Hematopoietic multipotent progenitor cell treated with erythropoietin and hydrocortisone succinate and interleukin-3 and kit ligand, for 17 days (in vitro differentiated cells): ENCODE measurements around the gene PROM1.

Source experiments
- DNase-seq: peaks from one replicate; pipeline ENCODE4 v3.0.0-alpha.2; 2015; ENCODE audit warnings: low spot score

Gene PROM1

DNA sequence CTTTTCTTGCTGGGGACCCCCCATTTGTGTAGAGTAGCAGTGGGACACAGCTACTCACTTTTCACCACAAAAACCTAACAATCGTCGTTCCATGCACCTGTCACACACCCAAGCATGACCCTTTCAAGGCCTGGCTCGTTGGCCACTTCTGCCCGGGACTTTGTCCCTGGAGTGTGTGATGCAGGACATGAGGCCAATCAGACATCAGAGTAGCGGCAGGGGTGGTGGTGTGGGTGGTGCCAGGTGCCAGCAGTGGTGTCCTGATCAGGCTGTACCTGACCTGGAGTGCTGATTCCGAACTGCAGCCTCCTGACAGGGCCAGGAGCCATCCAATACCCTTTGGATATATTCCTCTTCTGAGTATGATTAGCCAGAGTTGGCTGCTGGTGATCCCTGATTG, 23.1 kb upstream of the PROM1 start:
- no peak for DNase-seq

DNA sequence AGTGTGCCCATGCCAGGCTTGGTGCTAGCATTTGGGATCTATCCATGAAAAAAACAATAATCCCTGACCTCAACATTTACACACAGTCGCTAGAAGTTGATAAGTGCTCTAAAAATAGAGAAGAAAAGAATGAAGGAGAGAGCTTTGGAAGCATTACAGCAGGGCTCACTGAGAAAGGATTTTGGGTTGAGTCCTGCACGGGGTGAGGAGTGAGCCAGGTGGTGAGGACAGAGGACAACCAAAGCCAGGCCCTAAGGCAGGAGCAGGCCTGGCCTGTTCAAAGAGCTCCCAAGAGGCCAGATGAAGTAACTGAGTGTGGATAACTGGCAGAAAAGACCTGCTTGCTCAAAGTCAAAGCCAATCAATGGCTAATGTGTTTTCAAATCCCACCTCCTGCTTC, 20.7 kb upstream of the PROM1 start:
- no peak for DNase-seq

DNA sequence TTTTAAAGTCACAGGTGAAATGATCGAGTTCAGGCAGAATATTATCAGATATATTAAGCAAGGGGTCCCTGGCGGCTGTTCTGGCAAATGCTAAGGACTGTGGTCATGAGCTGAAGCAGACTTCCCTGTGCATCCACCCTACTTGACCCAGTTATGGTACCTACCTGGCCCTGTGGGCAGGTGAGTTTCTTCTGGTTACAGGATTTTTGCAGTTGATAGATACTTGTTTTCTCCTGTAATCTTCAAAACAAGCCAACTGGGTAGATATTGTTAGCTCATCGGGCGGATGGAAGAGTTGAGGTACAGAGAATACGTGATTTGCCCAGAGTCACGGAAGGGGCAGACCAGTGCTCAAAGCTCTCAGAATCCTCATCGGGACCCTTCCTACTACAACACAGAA, 18.5 kb upstream of the PROM1 start:
- no peak for DNase-seq

DNA sequence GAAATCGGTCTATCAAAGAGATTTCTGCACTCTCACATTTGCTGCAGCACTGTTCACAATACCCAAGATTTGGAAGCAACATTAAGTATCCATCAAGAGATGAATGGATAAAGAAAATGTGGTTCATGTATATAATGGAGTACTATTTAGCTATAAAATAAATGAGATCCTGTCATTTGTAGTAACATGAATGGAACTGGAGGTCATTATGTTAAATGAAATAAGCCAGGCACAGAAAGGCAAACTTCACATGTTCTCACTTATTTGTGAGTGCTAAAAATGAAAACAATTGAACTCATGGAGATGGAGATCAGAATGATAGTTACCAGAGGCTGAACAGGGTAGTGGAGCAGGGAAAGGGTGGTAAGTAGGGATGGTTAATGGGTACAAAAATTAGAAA, 17.0 kb upstream of the PROM1 start:
- no peak for DNase-seq

DNA sequence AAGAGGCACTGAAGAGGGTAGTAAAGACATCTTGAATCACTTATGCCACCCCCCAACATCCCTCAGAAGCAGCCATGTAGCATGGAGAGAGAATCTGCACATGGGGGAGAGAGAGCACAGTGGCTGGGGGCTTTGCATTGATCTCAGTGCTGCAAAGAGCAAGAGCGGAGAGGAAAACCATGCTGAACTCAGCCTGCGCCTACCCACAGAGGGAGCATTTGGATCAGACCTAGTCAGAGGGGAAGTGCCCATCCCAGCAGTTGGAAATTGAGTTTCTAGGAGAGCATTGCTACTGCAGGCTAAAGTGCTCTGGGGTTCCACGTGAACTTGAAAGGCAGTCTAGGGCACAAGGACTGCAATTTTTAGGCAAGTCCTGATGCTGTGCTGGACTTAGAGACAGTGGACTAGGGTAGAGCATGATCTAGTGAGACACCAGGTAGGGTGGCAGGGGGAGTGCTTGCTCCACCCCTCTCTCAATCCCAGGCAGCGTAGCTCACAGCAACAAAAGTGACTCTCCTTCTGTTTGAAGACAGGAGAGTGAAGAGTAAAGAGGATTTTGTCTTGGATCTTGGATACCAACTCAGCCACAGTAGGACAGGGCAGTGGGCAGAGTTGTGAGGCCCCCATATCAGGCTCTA, 9.0 kb upstream of the PROM1 start:
- no peak for DNase-seq

DNA sequence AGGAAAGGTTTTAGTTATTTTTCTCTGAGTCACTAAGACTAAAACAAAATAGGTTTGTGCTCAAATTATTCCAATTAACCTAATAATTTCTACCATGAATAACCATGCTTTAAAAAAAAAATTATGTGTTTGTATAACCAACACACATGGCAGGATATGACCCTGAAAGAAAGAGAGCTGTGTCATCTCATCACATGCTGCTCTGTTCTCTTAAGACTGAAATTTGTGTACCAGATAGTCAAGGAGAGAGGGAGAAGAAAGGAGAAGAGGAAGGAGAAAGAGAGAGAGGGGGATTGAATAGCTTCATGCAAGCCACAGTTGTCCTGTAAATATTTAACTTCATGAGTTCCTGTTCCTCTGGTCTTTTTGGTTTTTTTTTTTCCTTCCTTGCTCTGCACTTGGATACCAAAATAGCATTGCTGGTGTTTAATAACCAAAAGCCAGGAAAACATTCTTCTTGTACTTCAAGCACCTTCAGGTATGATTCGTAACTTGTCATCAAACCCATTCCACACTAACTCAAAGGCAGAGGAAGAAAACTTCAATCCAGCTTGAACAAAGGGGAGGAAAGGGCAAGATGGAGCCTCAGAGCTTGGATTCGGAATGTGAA, 6.4 kb upstream of the PROM1 start:
- no peak for DNase-seq

DNA sequence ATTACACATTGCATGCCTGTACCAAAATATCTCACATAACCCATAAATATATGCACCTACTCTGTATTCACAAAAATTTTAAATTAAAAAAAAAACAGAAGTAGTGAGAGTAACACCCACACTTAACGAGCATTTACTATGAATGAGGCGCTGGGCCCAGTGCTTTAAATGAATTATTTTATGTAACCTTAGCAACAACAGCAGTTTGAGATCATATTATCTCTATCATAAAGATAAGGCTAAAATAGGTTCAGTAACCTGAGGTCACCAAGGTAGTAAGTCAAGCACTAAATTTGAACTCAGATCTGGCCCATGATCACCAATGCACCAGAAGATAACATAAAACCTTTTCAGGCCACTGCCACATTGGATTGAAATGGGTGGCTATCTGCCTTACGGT, 5.3 kb upstream of the PROM1 start:
- no peak for DNase-seq

DNA sequence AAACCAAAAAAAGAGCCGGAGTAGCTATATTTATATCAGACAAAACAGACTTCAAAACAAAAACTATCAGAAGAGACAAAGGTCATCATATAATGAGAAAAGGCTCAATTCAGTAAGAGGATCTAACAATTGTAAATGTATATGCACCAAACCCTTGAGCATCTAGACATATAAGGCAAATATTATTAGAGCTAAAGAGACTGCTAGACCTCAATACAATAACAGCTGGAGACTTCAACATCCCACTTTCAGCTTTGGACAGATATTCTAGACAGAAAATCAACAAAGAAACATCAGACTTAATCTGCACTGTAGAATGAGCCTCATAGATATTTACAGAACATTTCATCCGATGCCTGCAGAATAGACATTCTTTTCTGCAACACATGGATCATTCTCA, 4.8 kb upstream of the PROM1 start:
- DNase-seq, result no peak

DNA sequence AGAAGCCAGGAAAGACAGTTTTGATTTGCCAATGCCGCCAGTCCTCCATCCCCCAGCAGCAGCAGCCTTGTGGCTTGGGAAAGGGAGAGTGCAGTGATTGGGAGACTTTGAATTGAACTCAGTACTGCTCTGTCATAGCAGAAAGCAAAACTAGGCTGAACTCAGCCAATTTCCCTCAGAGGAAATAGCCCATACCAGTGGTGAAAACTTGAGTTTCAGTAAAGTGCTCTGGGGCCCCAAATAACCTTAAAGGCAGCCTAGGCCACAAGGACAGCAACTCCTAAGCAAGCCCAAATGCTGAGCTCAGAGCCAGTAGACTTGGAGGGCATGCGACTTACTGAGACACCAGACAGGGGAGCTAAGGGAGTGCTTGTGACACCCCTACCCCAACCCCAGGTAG, 2.0 kb upstream of the PROM1 start:
- DNase-seq, result no peak

DNA sequence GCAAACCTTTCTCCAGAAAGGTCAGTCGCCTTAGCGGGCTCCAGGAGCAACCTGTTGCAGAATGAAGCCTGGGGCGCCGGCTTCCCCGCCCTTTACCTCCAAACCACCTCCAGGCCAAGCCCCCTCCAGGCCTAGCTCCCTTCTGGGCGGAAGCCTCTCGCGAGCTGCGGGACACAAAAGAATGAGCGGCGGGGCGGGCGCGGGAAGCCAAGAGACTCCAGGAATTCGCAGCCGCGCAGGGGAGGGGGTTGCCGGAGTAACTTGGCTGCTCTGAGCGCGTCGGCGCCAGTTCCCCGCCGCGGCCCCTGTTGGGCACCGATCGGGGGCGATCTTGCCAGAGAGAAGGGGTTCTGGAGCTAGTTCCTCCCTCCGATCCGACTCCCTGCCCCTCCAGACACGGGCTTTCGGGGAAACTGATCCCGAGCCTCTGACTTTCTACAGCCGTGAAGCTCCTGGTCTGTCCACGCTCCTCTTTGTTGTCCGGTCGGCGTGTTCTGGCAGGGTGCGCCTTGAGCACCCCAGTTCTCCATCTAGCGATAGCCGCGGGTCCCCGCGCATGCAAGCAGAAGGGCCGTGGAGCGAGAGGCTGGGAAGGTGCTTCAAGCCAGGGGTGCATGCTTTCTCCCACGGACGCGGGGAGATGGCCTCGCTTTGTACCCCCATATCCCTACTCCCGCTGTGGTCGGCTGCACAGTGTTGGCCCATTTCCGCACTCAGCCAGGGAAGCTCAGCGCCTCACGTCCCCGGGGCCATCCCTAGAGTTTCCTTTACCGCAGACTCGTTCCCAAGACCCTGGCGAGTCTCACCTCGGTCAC, 1.2 kb downstream of the PROM1 start:
- DNase-seq, result no peak

DNA sequence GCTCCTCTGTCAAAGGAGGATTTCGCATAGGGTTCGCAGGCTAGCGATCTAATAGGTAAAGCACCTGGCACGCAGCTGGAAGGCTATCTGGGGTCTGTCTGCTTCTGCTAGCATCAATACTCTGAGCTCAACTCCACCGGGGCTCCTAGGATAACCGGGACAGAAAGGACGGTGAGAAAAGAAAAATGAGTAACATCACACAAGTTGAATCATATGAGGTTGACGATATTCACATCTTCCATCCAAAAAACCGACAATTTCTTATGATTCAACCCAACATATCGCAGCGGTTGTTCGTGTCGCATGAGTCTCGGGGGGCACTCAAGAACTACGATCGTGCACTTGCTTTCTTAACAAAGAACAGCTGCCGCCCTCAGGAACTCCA, 1.8 kb downstream of the PROM1 start:
- no peak for DNase-seq

DNA sequence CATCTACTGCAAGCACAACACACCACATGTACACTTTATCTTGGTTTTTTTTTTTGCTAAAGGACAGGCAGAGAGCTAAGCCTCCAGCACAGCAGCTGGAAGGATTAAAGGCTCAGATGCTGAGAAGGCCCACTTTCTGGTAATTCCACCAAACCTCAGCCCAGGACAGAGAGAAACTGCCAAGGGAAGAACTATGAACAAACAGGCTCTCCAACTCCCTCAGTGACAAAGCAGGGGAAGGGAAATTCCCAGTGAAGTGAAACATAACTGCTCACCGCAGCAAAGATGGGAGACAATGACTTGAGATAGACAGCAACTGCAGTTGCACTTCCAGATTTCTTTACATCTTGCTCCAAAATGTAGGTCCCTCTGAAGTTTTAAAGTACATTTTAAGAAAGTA, 4.8 kb downstream of the PROM1 start:
- no peak for DNase-seq

DNA sequence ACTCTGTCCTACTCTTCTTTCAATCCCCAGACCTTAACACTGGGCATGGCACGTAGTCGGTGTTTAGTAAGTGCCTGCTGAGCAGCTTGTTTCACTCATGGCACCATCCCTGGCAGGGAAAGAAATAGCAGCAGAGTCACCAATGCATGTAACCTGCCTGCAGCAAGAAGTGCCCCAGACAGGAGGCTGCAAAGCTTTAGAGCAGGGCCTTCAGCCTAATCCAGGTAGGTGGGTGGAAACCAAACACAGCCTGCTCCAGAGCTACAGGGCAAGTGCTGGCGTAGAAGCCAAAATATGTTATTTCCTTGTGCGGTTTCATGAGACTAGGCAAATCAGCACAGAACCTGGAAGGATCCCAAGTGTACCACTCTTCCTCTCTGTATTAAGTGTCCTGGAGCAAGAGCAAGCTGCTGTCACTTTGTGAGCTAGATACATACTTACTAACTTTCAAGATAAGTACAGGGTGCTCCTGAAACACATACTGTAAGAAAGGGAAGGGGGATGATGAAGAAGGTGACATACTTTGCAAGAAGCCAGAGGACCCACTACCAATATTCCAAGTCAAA, 5.5 kb downstream of the PROM1 start:
- DNase-seq, result no peak

DNA sequence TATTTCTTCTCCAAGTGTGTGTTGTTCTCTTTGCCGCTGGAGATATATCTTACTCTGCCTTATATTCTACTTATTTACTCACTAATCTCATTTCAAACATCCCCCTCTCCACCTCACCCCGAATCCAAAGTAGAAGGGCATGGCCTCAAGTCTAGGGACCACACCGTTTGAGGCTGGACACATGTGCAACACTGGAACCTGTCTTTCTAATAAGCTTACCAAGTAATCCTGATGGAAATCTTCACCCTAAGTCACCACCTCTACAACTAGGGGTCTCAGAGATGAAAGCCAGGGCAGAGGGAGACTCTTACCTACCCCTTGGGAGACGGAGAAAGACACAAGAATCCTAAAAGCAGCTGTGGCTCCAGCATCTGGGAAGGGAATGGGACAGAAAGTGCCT, 6.0 kb downstream of the PROM1 start:
- DNase-seq, result no peak

DNA sequence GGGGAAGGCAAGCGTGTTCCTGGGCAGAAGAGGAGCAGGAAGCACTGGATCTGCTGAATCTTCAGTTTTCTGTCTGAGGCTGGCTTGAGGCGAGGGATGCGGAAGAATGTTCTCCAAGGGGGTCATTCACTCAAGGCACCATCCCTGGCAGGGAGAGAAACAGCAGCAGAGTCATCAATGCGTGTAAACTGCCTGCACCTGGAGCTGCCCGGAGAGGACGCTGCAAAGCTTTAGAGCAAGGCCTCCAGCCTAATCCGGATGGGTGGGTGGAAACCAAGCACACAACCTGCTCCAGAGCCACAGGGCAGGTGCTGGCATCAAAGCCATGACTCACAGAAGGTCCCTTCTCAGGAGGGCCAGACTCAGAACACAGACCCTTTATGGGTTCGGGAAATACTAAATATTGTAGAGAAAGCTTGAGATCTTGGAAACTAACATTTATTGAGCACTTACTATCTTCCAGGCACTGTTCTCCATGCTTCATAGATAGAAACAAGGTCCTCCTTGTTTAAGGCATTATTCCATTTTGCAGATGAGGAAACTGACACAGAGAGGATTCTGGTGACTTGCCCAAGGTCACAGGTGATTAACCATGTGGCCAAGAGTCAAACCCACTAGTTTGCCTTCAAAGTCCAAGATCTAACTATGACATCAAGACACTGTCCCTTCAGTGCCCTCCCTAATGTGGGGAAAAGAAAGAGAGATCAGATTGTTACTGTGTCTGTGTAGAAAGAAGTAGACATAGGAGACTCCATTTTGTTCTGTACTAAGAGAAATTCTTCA, 7.7 kb downstream of the PROM1 start:
- no peak for DNase-seq

DNA sequence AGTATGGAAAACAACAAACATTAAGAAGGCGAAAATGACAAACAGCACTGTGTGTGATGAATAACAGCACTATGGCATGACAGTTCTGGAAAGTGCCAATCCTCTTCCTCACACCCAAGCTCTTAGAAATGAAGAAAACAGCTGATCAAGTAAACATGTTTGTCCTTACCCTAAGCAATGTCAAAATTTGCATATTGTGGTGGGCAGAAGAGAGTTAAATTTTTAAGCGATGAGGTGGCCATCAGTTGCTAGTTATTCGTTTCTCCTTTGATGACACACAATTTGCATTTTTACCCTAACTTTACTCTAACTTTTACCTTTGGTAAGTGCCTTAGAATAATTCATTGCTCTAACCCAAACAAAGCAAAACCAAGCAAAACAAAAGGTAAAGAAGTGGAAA, 8.8 kb downstream of the PROM1 start:
- no peak for DNase-seq

DNA sequence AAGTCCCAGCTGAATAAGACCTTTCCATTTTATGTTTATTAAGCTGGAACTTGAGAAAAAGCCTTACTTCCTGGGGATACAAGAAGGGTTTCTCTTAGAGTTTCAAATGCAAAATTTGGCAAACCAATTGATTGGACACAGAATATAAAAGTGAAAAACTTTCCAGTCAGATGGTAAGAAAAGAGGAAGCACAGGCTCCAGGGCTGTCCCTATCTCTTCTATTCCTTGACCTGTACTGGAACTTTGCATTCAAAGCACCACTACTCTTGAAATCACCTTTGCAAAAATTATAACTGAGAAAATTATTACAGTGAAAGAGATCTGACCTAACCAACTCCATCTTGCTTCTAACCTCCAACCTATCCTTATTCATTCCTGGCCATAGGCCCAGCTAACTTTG, 11.7 kb downstream of the PROM1 start:
- no peak for DNase-seq

DNA sequence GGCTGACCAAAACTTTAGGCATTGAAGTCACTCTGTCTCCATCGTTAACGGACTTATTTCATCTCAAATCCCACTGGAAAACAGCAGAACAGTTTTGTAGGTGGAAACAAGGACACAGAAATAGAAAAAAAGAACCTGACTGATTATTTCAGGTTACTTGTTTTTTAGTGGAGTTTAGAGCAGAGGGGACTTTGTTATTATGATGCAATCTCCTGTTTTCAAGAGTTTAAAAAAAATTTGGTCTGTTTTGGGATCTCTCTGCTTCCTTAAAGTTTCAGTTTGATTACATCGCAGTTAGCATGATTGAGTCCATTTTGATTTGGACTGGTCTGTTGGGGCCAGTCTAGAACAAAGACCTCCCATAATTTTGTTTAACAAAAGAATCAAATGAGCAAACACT, 13.6 kb downstream of the PROM1 start:
- DNase-seq, result no peak

DNA sequence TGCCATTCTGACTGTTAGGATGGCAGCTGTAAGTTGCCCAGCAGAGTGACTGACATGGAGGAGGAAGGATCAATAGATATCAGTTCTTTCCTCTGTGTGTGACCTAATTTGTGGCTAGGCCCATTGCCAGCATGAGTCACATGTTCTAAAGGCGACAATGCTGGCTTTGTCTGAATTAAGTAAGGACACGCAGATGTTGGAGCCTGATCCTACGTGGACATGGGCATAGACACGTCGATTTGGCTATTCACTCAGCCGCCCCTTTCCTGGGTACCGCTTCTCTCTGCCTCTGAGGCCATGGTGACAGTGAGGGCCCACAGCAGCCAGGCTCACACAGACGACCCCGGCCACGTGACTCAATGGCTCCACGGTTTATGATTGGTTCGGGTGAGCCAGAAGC, 16.3 kb downstream of the PROM1 start:
- no peak for DNase-seq

DNA sequence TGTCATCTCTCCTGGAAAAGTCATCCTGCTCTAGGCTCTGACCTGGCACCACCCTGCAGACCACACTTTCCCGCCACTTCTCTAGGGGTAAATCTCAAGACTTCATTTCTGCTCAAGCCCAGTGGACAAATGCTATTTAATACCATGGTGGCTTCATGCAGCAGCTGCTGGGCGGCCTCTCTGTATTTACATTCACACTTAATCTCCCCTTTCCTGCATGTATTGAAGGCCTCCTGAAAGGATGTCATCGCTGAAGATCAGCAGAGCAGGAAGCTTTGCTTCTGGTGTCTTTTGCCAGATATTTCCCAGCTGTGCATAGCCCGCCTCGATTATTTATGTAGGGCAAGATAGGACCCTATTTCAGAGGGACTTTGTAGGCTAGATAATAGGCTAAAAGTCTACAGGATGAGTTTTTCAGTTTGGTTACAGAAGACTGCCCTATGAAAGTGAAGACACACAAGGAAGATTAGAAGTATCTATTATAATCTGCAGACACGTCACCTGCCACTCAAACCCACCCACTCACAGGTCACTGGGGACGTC, 17.2 kb downstream of the PROM1 start:
- DNase-seq, result no peak

DNA sequence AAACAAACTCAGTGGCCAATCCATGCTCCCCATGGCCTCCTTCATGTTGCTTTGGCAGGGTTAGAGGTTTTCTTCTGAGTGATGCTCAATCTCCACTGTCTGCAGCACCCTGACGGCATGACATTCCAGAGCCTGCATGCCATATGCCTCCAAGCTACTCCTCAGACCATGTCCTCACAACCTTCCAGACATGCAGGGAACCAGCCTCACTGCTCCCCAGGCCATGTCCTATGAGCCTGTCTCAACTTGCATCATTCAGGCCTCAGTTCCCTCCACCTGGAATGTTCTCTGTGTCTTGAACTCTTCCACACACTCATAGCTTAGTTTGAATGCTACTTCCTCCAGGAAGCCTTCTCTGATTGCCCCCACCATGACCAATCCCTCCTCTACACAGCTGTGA, 18.8 kb downstream of the PROM1 start:
- no peak for DNase-seq

DNA sequence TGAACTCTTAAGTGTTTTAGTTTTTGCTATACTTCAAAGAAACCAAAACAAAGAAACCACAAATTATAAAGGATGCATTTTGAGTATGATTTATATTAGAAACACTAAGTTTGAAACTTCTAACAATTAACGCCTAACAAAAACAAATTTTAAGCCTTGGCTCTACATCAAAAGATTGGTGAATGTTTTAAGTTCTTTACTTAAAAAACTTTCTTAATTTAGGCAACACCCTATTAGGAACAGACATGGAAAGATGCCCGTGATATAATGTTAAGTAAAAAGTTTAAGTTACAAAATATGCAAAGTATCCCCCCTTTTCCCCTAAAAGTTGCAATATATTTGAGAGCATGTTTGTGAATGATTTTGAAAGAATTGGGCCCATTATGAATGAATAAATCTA, 21.2 kb downstream of the PROM1 start:
- DNase-seq, result no peak
